GM18519 (cell line): Measurements from ENCODE around the gene FAM98C.
"Not testable (repeated sequence)": the region's sequence is repeated elsewhere in the genome, so short reads cannot be mapped to it uniquely, and the experiment has no call there.

Source experiments
- ATAC-seq: cut with Tn5 transposase; IDR thresholded peaks from one replicate; pipeline ENCODE4 v1.9.1; 2021; ENCODE audit warnings: mild to moderate bottlenecking, moderate library complexity; ENCODE audit not compliant: unreplicated experiment, low FRiP score

FAM98C gene

DNA sequence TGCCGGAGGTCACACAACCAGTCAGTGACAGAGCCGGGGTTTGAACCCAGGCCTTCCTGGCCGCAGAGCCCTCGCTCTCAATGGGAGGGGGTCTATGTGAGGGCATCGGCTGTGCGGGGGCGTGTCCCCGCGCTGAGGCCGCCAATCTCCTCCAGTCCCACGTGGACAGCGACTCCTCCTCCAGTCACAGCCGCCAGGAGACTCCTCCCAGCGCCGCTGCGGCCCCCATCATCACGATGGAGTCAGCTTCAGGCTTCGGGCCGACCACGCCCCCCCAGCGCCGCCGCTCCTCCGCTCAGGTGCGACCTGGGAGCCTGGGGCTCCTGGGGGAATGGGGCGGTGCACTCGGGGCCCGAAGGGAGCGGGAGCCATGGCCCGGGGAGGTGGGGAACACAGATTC lies 8.4 kb upstream of the FAM98C start:
- ATAC-seq = no peak

DNA sequence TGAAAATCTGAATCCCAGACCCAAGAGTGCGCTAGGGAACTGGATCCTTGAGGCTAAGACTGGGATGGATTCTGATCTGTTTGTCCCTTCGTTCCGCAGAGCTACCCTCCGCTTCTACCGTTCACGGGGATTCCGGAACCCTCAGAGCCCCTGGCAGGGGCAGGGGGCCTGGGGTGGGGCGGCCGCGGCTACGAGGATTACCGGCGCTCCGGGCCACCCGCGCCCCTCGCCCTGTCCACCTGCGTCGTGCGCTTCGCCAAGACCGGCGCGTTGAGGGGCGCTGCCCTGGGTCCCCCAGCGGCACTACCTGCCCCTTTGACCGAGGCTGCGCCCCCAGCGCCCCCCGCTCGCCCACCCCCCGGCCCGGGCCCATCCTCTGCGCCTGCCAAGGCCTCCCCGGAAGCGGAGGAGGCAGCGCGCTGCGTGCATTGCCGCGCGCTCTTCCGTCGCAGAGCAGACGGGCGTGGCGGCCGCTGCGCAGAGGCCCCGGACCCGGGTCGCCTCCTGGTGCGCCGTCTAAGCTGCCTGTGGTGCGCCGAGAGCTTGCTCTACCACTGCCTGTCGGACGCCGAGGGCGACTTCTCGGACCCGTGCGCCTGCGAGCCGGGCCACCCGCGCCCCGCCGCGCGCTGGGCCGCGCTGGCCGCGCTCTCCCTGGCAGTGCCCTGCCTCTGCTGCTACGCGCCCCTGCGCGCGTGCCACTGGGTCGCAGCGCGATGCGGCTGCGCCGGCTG lies 7.3 kb upstream of the FAM98C start:
- ATAC-seq = no peak

DNA sequence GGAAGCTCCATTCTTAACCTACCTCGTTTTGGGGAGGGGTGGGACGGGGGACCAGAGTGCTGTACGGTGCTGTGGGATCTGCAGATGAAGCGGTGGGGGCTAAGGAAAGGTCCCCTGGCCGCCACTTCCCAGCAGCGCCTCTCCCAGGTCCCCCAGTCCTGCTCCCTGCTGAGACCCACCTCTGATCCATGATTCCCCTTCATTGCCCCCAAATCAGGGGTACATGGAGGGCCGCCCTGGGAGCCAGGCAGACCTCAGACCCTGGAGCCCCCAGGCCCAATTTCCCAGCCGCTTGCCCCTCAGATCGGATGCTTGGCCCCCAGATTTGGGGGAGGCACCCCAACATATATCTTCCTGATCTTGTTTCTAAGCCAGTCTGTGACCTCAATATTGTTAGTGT lies 3.8 kb upstream of the FAM98C start:
- no peak for ATAC-seq

DNA sequence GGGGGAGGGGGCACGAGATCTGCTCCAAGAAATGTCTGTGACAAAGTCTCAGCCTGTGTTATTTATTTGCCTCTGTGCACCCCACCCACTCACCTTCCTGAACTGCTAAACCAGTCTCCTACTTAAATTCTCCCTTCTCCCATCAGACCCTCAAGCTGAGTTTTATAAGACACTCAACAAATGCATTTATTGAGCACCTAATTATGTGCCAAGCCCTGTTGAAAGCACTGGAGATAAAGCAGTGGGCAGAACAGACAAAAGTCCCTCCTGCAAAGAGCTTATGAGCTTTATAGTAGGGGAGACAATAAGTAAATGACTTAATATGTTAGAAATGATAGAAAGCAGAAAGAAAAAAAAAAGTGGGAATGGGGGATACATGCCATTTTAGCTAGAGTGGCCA lies 3.4 kb upstream of the FAM98C start:
- no peak for ATAC-seq

DNA sequence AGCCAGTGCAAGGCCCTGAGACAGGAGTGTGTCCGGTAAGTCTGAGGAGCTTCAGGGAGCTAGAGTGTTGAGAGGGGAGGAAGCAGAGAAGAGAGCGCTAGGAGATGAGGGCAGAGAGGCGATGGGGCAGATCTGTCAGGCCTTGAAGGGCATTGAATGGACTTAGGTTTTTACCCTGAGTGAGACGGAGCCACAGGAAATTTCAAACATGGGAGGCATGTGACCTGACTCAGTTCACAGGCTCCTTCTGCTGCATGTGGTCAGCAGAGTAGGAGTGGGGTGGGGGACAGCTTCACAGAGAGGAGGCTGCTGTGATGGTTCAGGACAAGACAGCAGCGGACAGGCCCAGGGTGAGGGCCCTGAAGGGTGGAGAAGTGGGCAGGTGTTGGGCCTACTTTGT lies 2.5 kb upstream of the FAM98C start:
- ATAC-seq = no peak

DNA sequence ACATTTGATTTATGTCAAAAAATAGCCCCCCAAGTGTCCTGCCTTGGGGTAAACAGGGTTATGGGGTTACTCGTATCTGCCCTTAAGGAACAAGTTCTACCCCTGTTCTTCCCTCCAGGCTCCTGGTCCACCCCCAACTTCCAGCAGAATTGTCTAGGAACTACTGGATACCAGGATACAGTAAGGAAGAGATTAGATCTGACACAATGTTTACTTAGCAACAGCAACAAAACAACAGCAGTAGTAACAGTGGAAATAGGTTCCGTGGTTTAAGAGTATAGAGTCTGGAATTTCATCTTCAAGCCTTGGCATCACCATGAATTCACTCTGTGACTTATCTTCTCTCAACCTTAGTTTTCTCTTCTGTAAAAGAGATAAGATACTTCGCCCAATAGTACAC lies 1.7 kb upstream of the FAM98C start:
- ATAC-seq = no peak

DNA sequence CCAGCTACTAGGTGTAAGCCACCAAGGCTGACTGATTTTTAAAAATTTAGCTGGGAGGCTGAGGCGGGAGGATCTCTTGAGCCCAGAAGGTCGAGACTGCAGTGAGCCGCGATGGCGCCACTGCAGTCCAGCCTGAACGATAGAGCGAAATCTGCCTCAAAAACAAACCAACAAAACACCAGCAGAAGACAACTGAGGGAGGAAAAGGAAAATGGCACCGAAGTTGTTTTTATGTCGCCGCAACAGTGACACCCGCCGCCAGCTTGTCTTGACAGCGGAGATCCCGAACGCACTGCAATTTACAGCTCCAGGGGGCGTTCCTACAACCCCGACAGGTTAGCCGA lies 298 bp upstream of the FAM98C start:
- ATAC-seq = no peak

DNA sequence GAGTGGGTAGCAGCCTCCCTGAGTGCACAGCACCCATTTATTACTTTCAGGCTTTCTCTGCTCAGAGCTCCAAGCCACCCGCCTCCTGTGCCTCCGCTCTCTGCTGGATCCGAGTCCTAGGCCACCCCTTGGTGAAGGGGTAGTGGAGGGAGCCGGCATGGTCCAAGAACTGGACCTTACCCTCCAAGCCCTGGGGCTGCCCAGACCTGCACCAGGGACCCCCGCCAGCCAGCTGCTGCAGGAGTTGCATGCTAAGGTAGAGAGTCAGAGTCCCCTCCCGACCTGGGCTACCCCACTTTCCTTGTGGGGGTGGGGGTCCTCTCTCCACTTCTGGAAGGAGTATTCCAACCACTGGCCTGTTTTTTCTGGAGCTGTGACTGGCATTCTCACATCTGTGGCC lies 2.0 kb downstream of the FAM98C start:
- no peak for ATAC-seq

DNA sequence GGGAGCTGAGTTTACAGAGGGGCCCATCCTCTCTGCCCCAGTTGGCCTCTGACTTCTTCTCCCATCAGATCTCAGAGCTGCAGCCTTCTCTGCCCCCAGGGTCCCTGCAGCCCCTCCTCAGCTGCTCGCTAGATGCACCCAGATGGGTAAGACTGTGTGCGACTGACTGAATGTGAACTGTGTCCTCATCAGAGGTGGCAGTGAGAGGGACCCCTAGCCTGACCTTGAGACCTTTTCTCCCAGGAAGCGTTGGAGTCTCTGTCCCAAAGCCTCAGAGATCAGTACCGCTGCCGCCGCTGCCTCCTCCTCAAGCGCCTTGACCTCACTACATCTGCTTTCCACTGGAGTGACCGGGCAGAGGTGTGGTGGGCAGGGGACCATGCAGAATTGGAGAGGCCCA lies 2.4 kb downstream of the FAM98C start:
- no peak for ATAC-seq

DNA sequence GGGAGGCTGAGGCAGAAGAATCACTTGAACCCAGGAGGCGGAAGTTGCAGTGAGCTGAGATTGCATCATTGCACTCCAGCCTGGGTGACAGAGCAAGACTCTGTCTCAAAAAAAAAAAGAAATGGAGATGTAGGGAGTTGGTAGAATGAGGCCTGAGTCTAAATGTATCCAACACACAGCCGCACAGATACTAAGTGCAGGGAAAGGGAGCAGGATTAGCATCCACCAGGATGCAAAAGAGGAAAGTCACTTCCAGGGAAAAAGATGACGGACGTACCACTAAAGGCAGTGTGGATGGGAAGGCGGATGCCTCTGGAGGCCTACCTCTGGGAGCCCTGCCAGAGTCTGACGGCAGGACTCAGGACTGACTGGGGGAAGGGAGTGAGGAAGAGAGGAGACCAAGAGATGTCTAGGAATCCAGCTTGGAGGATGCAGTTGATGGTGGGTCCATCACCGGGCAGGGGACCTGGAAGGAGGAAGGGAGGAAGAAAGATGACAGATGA lies 6.8 kb downstream of the FAM98C start:
- no peak for ATAC-seq

DNA sequence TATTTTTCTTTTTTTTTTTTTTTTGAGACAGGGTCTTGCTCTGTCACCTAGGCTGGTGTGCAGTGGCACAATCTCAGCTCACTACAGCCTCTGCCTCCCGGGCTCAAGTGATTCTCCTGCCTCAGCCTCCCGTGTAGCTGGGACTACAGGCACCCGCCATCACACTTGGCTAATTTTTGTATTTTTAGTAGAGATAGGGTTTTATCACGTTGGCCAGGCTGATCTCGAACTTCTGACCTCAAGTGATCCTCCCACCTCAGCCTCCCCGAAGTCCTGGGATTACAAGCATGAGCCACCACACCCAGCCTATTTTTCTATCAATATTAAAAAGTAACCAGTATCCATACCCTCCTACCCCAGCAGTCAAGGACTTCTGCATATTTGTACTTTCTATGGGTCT lies 7.5 kb downstream of the FAM98C start:
- not testable (repeated sequence) for ATAC-seq

DNA sequence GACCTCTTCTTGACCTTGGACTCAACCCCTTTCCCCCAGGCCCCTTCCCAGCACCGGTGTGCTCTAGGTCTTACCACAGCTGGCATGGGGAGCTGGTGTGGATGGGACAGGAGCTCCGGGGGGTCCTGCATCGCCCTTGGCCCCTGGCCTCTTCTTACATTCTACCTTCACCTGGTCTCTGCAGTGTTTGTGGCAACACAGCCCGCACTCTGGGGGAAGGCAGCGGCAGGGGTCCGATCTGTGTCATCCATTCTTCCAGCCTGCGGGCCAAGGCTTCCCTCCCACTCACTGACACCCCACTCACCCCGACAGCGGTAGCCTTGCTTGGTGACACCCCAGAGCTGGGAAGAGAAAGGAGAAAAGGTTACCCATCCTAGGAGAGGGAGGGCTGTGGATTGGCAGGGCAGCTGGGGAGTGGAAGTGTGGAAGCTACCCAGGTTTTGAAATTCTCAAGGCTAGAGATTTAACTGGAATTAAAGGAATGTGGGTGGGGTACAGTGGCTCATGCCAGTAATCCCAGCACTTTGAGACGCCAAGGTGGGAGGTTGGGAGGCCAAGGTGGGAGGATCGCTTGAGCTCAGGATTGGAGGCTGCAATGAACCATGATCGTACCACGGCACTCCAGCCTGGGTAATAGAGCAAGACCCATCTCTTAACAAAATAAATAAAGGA lies 8.3 kb downstream of the FAM98C start:
- ATAC-seq = no peak

DNA sequence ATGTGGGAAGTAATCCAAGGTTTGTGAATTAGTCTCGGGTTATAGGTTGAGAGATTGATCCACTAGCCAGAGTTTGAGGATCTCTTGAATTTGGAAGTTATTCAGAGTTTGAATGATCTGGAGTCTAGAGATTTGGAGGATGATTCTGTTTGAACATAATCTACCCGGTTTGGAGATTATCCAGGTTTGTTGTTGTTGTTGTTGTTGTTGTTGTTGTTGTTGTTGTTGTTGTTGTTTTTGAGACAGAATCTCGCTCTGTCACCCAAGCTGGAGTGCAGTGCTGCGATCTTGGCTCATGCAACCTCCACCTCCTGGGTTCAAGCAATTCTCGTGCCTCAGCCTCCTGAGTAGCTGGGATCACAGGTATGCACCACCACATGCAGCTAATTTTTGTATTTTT lies 9.0 kb downstream of the FAM98C start:
- ATAC-seq = not testable (repeated sequence)

DNA sequence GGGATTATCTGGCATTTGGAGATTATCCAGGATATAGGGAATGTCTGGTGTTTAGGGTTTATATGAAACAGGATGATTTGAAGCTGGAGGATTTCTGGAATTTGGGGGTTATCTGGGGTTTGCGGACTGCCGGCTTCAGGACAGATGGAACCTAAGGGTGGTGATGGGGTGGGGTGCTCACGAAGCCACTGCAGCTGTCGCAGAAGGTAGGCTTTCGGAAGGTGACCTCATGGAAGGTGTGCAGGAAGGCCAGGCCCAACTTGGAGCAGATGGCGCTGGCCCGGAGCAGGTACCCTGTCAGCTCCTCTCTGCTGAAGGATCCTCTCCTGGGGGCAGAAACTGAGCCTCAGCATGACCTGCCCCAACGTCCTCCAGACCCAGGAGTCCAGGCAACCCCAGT lies 9.6 kb downstream of the FAM98C start:
- ATAC-seq = no peak

DNA sequence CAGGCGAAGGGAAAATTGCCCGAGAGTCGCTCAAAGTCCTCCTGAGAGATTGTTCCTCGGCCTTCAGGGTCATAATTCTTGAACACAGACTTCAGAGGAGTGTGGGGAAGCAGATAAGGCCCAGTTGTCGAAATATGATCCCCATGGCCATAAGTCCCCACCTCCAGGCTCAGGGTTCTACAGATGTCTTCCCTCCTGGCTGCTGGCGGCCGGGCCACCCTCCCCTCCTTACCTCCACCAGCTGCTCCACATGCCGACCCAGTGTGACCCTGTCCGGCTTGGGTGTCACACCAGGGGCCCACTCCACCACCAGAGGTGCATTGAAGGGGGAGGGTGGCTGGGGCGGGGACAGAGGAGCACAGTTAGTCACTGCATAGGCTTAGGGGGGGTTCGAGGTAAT lies 10.1 kb downstream of the FAM98C start:
- no peak for ATAC-seq

DNA sequence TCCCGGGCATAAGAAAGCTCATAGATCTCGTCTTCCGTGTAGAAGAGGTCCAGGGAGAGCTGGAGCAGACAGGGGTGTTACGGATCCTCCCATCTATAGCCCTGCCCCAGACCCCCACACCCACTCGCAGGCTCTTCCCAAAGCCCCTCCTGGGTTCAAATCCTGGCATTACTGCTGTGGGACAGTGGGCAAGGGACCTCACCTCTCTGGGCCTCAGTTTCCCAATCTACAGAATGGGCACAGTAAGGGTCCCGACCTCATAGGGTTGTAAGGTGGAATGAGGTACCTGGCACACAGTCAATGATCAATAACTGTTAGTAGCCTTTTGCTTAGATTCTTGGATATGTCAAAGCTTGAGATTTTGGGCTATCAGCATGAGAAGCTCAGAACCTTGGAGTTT lies 10.5 kb downstream of the FAM98C start:
- no peak for ATAC-seq

DNA sequence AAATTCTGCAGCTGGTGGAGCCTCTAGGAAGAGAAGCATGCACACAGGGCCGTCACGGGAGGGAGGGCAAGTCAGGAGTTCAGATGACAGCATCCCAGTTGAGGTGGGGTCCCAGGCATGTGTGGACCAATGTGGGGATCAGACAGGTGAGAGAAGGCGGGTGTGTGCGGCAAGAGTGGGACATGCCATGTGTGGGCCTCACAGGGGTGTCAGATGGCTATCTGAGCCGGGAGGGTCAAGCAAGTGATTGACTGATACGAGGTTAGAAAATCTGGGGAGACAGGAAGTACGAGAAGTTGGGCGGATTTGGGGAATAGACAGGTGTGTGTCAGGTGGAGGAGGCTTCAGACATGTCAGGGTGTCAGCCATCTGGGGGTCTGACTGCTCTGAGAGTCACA lies 14.3 kb downstream of the FAM98C start:
- no peak for ATAC-seq

DNA sequence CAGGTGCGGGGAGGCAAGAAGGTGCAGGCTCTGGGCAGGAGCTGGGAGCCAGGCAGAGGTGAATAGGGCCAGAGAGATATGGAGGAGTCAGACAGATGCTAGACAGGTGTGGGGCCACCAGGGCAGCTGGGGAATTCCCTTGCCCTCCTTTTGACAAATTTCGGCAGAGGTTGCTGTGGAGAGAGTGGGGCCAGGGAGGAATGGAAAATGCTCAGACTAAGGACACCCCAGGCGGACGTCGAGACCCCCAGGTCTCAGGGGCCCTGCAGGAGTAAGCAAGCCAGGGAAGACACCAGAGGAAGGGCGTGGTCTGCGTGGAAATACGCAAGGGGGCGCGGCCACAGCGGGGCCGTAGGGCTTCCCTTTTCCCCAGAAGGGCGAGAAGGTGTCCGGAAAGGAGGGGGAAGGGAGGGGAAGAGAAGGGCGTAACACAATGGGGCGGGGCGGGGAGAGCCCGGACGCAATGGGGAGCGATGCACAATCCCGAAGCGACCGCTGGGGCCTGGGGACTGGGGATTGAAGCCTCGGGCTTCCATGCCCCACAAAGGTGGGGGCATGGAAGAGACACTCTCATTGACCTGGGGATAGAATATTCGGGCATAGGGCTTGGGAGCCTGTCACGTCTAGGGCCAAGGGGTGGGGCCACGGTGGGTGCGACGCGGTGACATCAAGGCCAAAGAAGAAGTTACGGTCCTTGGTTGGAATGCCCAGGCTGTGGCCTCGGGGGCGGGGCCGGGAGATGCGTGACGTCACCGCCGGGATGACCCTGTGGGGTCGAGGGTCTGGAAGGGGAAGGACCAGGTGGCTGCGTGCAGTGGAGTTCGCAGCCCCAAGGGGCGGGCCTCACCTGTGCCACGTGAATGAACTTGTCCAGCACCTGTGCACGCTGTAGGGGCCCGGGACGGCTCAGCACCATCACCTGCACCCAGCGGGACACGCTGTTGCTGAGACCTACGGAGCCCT lies 14.9 kb downstream of the FAM98C start:
- no peak for ATAC-seq

DNA sequence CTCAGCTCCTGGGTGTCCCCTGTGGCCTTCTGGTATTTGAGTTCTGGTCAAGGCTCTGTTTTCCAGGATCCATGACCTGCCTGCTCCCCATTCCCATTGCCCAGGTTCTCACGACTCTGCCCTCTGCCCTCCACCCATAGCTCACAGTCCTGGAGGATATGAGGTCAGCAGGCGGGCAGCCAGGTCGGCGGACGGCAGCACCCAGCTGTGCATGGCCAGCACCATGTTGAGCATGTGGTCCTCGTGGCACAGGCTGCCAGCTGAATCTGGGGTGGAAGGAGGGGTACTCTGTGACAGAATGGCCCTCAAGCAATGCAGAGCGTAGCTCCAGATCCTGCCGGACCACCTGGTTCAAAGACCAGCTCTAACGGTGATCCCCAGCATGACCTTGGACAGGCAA lies 18.0 kb downstream of the FAM98C start:
- ATAC-seq = no peak

DNA sequence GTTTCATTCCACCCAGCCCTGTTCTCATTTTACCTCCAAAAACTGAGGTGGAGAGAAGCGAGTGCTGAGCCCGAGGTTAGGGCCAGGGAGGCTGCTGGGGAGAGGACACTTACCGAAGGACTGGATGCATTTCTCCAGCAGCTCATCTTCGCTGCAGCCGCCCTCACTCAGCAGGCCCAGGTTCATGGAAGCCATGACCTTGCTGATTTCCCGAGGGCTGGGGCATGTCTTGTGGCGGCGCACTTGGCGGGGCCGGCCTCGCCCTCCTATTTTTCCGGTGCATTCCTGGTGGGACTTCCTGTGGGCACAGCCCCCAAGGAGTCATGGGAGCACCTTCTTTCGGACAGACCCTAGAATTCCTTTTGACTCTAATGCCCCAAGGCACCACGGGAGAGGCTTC lies 19.0 kb downstream of the FAM98C start:
- ATAC-seq = no peak

DNA sequence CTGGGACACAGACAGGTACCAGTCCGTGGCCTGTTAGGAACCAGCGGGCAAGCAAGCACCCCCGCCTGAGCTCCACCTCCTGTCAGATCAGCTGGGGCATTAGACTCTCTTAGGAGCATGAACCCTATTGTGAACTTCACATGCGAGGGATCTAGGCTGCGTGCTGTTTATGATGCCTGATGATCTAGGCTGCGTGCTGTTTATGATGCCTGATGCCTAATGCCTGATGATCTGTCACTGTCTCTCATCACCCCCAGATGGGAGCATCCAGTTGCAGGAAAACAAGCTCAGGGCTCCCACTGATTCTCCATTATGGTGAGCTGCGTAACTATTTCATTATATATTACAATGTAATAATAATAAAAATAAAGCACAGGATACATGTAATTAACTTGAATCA lies 19.5 kb downstream of the FAM98C start:
- no peak for ATAC-seq
